T-helper 17 cell (primary cell): ENCODE data around the gene ZNF223. TPM values are rescaled to one million over a fixed set of nuclear protein-coding genes. Genes with fewer than 3 reads are reported as not detected.

Source experiments
- ATAC-seq: fragments of 150-1000 bp; cut with Tn5 transposase; 2 replicates; pipeline ENCODE4 v1.10.0; 2021; ENCODE audit warnings: mild to moderate bottlenecking, moderate library complexity
- DNase-seq, 3 donors: peaks; one replicate each; pipeline versions ENCODE4 v3.0.0 to v3.0.0-alpha.2; 2020 to 2021
- H3K9me3 ChIP-seq: one replicate; pipeline ENCODE4 v1.7.0; 2013; ENCODE audit warnings: low read length, mild to moderate bottlenecking; ENCODE audit not compliant: control insufficient read depth, poor library complexity, severe bottlenecking
- H3K27ac Mint-ChIP-seq: one replicate; pipeline ENCODE4 v1.8.0; 2022; ENCODE audit warnings: mild to moderate bottlenecking, moderate library complexity, mixed read lengths
- H3K27me3 Mint-ChIP-seq: one replicate; pipeline ENCODE4 v1.8.0; 2022; ENCODE audit warnings: mixed read lengths
- H3K36me3 Mint-ChIP-seq: one replicate; pipeline ENCODE4 v1.8.0; 2022; ENCODE audit warnings: low read depth, mixed read lengths
- H3K4me1 Mint-ChIP-seq: one replicate; pipeline ENCODE4 v1.8.0; 2022; ENCODE audit warnings: mild to moderate bottlenecking, mixed read lengths
- H3K4me3 Mint-ChIP-seq: one replicate; pipeline ENCODE4 v1.8.0; 2022; ENCODE audit warnings: mild to moderate bottlenecking, moderate library complexity, mixed read lengths
- total RNA-seq, 4 donors: library from RNA in 2 of 4; stranded (reverse) in 2 of 4; gene quantifications; one replicate each; pipeline ENCODE4 v1.2.3 and lab custom pipeline; 2022 to 2026

The ZNF223 gene
- total RNA-seq, 2 donors from 2014 or later: 0.47 to 1.3 TPM

DNA sequence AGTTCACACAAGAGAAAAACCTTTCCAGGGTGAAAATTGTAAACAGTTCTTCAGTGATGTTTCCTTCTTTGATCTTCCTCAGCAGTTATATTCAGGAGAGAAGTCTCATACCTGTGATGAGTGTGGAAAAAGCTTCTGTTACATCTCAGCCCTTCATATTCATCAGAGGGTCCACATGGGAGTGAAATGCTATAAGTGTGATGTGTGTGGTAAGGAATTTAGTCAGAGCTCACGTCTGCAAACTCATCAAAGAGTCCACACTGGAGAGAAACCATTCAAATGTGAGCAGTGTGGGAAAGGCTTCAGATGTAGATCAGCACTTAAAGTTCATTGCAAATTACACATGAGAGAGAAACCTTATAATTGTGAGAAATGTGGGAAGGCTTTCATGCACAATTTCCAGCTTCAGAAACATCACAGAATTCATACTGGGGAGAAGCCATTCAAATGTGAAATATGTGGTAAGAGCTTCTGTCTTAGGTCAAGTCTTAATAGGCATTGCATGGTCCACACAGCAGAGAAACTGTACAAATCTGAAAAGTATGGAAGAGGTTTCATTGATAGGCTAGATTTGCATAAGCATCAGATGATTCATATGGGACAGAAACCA lies 19.7 kb upstream of the ZNF223 start:
- H3K36me3 Mint-ChIP-seq: peaks cover 14% of the 10 kb centered on the region
- H3K4me3 Mint-ChIP-seq: no peak overlapping the region
- no peaks in the 10 kb centered on the region for H3K4me1 Mint-ChIP-seq
- H3K9me3 ChIP-seq: peaks cover 45% of the 10 kb centered on the region
- H3K27me3 Mint-ChIP-seq: no peaks in the 10 kb centered on the region
- no peak overlapping the region for H3K27ac Mint-ChIP-seq
- no peak for ATAC-seq
- DNase-seq: no peak

DNA sequence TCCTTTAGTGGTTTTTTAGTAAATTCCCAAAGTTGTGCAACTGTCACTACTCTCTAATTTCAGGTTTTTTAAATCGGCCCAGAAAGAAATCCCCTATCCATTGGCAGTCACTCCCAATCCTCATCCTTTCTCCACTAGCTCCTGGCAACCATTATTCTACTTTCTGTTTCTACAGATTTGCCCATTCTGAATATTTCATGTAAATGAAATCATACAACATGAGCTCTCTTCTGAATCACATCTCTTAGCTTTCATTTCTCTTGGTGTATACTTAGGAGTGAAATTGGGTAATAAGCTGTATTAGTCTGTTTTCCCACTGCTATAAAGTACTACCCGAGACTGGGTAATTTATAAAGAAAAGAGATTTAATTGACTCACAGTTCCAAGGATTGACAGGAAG lies 9.7 kb upstream of the ZNF223 start:
- H3K9me3 ChIP-seq: no peaks in the 10 kb centered on the region
- H3K36me3 Mint-ChIP-seq: peaks cover 2% of the 10 kb centered on the region
- no peak overlapping the region for H3K4me3 Mint-ChIP-seq
- no peaks in the 10 kb centered on the region for H3K4me1 Mint-ChIP-seq
- ATAC-seq (no peak), DNase-seq (no peak)
- no peaks in the 10 kb centered on the region for H3K27me3 Mint-ChIP-seq
- no peak overlapping the region for H3K27ac Mint-ChIP-seq

DNA sequence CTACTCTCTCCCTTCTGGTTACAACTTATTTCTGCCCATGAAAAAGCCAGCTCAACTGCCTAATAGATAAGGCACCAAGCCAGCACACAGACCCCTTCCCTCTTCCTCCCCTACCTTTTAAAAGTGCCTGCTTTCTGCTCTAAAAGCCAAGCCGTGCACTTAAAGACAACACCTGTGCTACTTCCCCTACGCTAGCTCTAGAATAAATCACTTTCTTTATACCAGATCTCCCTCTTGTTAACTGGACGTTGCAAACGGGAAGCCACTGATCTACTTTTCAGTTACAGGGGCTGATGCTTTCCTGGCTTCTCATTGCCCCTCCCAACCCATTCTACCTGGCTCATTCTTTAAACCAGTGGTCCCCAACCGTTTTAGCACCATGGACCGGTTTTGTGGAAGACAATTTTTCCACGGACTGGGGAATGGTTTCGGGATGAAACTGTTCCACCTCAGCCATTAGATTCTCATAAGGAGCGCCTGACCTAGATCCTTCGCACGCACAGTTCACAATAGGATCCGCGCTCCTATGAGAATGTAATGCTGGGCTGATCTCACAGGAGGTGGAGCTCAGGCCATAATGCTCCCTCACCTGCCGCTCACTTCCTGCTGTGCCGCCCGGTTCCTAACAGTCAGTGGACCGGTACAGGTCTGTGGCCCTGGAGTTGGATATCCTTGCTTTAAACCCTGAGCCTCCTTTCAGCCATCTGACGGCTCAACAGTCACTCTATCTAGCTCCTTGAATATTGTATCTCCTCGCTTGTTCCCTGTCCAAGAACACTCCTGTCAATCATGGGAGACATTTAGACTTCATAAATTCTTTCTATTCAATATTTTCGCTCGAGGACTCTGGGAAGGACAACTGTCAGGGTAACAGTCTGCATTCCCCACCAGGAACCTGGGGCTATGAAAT lies 841 bp upstream of the ZNF223 start:
- peaks cover 7% of the 10 kb centered on the region for H3K9me3 ChIP-seq
- peak; percentile 55 for ATAC-seq
- peaks cover 5% of the 10 kb centered on the region for H3K27me3 Mint-ChIP-seq
- peak overlapping the region; percentile 57 for H3K27ac Mint-ChIP-seq
- DNase-seq: no peak
- H3K4me1 Mint-ChIP-seq: no peaks in the 10 kb centered on the region
- peaks cover 2% of the 10 kb centered on the region for H3K36me3 Mint-ChIP-seq
- peak overlapping the region; percentile 88 for H3K4me3 Mint-ChIP-seq

DNA sequence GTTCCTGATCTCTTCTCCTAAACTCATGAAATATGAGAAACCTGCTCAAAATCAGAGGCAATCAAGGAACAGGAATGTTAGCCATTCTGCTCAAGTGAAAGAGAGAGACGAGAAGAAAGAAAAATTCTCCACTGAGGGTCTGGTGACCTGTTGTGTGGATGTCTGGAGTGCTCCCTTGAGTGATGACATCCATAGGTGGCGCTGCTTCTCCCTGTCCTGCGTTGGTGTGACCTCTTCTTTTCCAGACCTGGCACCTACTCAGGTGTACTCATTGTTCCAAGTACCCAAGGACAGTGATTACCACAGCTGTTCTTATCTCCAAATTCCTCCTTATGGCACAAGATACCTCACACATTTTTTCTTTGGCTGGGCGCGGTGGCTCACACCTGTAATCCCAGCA lies 4.0 kb downstream of the ZNF223 start:
- Mint-ChIP-seq H3K4me1 (no peaks in the 10 kb centered on the region), H3K36me3 (peaks cover 9% of the 10 kb centered on the region), H3K27me3 (no peaks in the 10 kb centered on the region), H3K4me3 (no peak overlapping the region), H3K27ac (no peak overlapping the region)
- ATAC-seq (no peak), DNase-seq (no peak)
- H3K9me3 ChIP-seq: peaks cover 8% of the 10 kb centered on the region

DNA sequence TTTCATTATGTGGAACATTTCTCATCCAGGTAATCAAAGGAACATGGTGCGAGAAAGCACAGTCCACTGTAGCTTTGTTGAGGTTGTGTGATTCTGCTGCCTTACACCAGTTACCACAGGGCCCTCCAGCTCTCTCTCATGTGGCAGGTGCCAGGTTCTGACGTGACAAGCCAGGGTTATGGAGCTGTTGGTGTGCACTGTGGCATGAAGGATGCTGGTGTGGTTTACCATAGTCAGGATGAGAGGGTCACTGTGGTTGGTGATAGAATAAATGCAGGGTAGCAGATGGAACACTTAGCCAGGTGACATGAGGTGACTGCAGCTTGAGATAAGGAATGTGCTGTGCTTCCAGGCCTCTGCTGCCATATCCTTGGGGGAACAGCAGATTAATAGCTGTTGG lies 7.4 kb downstream of the ZNF223 start:
- Mint-ChIP-seq H3K36me3 (peaks cover 9% of the 10 kb centered on the region), H3K27ac (no peak overlapping the region), H3K4me3 (no peak overlapping the region), H3K27me3 (no peaks in the 10 kb centered on the region), H3K4me1 (no peaks in the 10 kb centered on the region)
- ATAC-seq (no peak), DNase-seq (no peak)
- peaks cover 11% of the 10 kb centered on the region for H3K9me3 ChIP-seq

DNA sequence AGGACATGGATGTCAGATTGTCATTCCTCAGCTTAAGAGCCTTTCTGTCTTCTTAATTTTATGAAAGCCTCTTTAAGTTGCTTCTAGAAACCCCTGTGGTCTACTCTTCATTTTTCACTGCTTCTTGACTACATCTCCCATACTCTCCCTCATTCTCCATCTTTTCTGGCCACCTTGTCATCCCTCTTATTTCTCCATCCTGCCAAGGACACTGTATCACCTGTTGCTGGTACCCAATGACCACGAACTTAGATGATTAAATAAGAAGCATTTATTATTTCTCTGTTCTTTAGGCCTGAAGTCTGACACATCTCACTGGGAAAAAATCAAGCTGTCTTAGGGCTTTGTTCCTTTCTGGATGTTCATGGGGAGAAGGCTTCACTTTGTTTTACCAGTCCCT lies 9.2 kb downstream of the ZNF223 start:
- DNase-seq (no peak), ATAC-seq (no peak)
- no peak overlapping the region for H3K4me3 Mint-ChIP-seq
- H3K4me1 Mint-ChIP-seq: no peaks in the 10 kb centered on the region
- H3K27me3 Mint-ChIP-seq: no peaks in the 10 kb centered on the region
- peaks cover 11% of the 10 kb centered on the region for H3K36me3 Mint-ChIP-seq
- H3K27ac Mint-ChIP-seq: no peak overlapping the region
- H3K9me3 ChIP-seq: peaks cover 11% of the 10 kb centered on the region

DNA sequence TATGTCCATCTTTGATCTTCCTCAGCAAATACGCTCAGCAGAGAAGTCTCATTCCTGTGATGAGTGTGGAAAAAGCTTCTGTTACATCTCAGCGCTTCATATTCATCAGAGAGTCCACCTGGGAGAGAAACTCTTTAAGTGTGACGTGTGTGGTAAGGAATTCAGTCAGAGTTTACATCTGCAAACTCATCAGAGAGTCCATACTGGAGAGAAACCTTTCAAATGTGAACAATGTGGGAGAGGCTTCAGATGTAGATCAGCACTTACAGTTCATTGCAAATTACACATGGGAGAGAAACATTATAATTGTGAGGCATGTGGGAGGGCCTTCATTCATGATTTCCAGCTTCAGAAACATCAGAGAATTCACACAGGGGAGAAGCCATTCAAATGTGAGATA lies 14.5 kb downstream of the ZNF223 start:
- peaks cover 2% of the 10 kb centered on the region for H3K36me3 Mint-ChIP-seq
- H3K4me3 Mint-ChIP-seq: no peak overlapping the region
- H3K27ac Mint-ChIP-seq: no peak overlapping the region
- peaks cover 19% of the 10 kb centered on the region for H3K9me3 ChIP-seq
- ATAC-seq (no peak), DNase-seq (no peak)
- no peaks in the 10 kb centered on the region for H3K27me3 Mint-ChIP-seq
- no peaks in the 10 kb centered on the region for H3K4me1 Mint-ChIP-seq

DNA sequence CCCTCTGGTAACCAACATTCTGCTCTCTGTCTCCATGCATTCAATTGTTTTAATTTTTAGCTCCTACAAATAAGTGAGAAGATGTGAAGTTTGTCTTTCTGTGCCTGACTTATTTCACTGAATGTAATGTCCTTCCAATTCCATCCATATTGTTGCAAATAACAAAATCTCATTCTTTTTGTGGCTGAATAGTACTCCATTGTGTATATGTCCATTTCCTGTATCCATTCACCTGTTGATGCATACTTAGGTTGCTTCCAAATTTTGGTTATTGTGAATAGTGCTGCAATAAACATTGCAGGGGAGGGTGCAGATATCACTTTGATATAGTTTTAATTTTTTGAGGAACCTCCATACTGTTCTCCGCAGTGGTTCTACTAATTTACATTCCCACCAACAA lies 17.6 kb downstream of the ZNF223 start:
- H3K4me1 Mint-ChIP-seq: peaks cover 17% of the 10 kb centered on the region
- H3K36me3 Mint-ChIP-seq: peaks cover 4% of the 10 kb centered on the region
- no peak overlapping the region for H3K27ac Mint-ChIP-seq
- H3K9me3 ChIP-seq: peaks cover 16% of the 10 kb centered on the region
- H3K4me3 Mint-ChIP-seq: no peak overlapping the region
- DNase-seq (no peak), ATAC-seq (no peak)
- no peaks in the 10 kb centered on the region for H3K27me3 Mint-ChIP-seq

DNA sequence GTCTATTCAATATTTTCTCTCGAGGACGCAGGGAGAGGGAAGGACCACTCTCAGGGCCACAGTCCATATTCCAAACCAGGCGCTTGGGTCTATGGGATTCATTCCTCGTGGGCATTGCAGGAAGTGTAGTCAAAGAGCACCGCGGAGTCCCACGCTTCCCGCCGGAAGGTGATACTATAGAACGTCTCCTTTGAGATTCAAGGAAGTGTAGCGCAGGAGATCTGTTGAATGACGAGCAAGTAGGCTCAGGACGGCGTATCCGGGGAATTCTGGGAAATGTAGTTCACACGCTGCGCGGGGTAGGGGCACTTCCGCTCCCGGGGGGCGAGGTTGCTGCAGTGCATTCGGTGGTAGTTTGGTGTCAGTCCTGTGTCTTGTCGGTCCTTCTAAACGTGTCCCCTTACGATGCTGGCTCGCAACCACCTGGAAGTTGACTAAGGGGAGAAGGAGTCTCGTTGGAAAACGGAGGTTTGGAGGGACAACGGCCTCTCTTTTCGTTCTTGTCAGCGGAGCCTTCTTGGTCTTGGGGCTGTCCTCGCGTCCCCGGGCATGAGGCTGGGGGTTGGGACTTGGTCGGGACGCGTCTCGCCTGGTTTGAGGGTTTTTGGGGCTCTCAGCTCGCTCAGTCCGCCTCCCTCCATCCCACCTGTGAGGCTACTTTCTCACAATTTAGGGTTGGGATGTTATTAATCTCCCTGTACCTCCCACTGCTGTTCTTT lies 20.1 kb downstream of the ZNF223 start, which contains the start of gene ZNF284:
ZNF284 (plus strand) TSS at position 336 of the 719 bp plus-strand sequence. CDS start 4,231 bp downstream, outside the sequence.
- DNase-seq (peak; percentile 49 to 67 (median 67)), ATAC-seq (peak; percentile 100)
- H3K4me1 Mint-ChIP-seq: peaks cover 17% of the 10 kb centered on the region
- H3K4me3 Mint-ChIP-seq: peak within 1 kb of the TSS; percentile 88
- peaks cover 2% of the 10 kb centered on the region for H3K36me3 Mint-ChIP-seq
- H3K27me3 Mint-ChIP-seq: no peaks in the 10 kb centered on the region
- peaks cover 3% of the 10 kb centered on the region for H3K9me3 ChIP-seq
- H3K27ac Mint-ChIP-seq: peak within 1 kb of the TSS; percentile 66

DNA sequence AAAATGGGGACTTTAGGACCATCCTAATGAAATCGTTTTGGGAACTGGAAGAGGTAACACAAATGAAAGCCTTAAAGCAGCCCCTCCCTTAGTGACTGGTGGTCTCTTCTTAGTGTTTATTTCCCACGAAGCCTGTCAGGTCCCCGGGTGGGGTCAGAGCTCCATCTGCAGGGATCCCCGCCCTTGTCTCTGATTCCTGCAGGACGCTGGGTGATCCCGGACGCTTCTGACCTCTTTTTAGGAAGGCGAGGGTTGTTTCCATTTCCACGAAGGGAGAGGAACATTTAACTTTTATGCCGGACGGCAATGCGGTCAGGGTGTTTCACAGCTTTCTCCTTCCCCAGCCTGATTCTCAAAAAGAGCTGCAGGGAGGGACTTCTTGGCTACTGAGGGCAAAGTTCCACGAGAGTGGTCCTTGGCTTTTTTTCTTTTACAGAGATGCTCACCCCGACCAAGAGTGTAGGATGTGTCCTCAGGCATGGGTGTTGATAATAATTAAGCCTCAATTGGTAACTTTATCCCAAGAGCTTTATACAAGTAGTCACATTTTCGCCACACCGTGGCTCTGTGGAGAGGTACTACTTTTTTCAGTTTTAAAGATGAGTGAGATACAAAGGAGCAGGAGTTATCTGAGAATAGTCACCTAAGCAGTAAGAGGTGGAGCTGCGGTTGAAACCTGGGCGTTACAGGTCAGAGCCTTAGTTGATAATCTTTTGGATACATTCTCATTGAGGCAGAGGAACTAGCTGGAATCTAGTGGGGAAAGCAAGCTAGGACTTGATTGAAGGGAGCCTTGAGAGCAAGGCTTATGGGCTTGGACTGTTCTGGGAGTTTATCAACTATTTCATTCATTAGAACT lies 20.9 kb downstream of the ZNF223 start:
- Mint-ChIP-seq H3K27me3 (no peaks in the 10 kb centered on the region), H3K27ac (peak overlapping the region; percentile 66), H3K36me3 (peaks cover 2% of the 10 kb centered on the region)

DNA sequence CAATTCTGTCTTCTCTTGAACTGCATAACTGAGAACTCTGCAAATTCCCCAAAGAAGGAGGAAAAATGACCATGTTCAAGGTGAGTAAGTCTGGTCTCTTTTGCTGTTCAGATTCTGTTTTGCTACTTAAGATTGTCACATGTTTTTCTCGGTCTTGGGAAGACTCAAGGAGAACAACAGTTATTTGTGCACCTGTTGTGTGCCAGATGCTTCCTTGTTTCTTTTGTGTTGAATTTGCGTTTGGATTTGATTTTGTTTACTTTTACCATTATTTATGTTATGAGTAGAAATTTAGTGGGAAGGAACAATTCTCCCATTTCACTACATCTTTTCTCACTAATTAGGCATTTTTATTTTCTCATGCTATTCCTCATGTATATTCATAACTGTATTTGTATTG lies 24.5 kb downstream of the ZNF223 start:
- DNase-seq (no peak), ATAC-seq (no peak)
- peaks cover 17% of the 10 kb centered on the region for H3K4me1 Mint-ChIP-seq
- no peak overlapping the region for H3K4me3 Mint-ChIP-seq
- H3K27ac Mint-ChIP-seq: no peak overlapping the region
- H3K36me3 Mint-ChIP-seq: peaks cover 2% of the 10 kb centered on the region
- no peaks in the 10 kb centered on the region for H3K27me3 Mint-ChIP-seq
- H3K9me3 ChIP-seq: no peaks in the 10 kb centered on the region

More for the DNA sequence above, 20.9 kb downstream of the ZNF223 start:
- H3K9me3 ChIP-seq: no peaks in the 10 kb centered on the region
- no peak for DNase-seq
- no peak for ATAC-seq
- H3K4me3 Mint-ChIP-seq: peak overlapping the region; percentile 88
- H3K4me1 Mint-ChIP-seq: peaks cover 17% of the 10 kb centered on the region

DNA sequence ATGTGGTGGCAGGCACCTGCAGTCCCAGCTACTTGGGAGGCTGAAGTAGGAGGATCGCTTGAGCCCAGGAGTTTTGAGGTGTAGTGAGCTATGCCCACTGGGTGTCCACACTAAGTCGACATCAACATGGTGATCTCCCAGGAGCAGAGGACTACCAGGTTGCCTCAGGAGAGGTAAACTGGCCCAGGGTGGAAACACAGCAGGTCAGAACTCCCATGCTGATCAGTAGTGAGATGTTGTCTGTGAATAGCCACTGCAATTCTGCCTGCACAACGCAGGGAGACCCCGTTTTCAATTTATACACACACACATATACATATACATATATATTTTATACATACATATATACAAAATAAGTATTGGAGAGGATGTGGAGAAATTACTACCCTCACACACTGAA lies 40.3 kb downstream of the ZNF223 start:
- H3K27ac Mint-ChIP-seq: no peak overlapping the region
- DNase-seq: no peak

More for the DNA sequence above, 40.3 kb downstream of the ZNF223 start:
- no peak for ATAC-seq
- Mint-ChIP-seq H3K4me1 (peaks cover 11% of the 10 kb centered on the region), H3K27me3 (no peaks in the 10 kb centered on the region), H3K36me3 (no peaks in the 10 kb centered on the region), H3K4me3 (no peak overlapping the region)
- no peaks in the 10 kb centered on the region for H3K9me3 ChIP-seq
